Measurements from ENCODE around the gene MRGPRF. TPM values are rescaled to one million over a fixed set of nuclear protein-coding genes. Genes with fewer than 3 reads are reported as not detected.

MRGPRF gene
- total RNA-seq, 1 donor from 2014 or later = 0.53 TPM

DNA sequence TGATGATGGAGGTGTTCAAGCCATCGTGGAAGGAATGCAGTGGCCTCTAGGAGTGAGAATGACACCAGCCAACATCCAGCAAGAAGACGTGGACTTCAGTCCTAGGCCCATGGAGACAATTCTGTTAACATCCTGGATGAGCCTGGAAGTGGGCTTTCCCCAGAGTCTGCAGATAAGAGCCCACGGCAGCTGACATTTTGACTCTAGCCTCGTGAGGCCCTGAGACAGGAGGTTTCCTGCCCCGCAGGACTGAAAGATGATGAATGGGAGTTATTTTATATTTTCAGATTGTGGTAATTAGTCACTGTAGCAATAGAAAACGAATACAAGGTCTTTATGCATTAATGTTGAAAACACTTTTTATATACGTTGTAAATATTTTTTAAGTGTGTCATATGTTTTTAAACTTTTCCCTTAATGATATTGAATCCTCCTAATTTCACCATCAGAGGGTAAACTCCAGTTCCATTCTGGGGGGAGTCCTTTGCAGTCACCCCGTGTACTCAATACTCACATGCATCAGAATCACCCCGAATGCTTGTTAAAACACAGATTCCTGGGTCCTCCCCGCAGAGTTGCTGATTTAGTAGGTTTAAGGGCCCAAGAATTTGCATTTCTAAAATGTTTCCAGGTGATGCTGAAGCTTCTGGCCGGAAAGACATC lies 35.1 kb upstream of the MRGPRF start:
- no peaks in the 10 kb centered on the region for H3K27me3 ChIP-seq (ENCODE audit: control insufficient read depth, insufficient read depth, low read length)
- no peak for FAIRE-seq
- no peak for DNase-seq (ENCODE audit: low read depth)
- H3K4me3 ChIP-seq (ENCODE audit: low read depth, low read length) = peak overlapping the region; percentile 73
- TF ChIP-seq, protein P1, sequence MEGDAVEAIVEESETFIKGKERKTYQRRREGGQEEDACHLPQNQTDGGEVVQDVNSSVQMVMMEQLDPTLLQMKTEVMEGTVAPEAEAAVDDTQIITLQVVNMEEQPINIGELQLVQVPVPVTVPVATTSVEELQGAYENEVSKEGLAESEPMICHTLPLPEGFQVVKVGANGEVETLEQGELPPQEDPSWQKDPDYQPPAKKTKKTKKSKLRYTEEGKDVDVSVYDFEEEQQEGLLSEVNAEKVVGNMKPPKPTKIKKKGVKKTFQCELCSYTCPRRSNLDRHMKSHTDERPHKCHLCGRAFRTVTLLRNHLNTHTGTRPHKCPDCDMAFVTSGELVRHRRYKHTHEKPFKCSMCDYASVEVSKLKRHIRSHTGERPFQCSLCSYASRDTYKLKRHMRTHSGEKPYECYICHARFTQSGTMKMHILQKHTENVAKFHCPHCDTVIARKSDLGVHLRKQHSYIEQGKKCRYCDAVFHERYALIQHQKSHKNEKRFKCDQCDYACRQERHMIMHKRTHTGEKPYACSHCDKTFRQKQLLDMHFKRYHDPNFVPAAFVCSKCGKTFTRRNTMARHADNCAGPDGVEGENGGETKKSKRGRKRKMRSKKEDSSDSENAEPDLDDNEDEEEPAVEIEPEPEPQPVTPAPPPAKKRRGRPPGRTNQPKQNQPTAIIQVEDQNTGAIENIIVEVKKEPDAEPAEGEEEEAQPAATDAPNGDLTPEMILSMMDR (IDR thresholded peaks at IDR 0.05; ENCODE audit: insufficient read depth, low read length, severe bottlenecking) = no peak
- H3K36me3 ChIP-seq (ENCODE audit: control insufficient read depth, insufficient read depth, low read length) = no peaks in the 10 kb centered on the region

DNA sequence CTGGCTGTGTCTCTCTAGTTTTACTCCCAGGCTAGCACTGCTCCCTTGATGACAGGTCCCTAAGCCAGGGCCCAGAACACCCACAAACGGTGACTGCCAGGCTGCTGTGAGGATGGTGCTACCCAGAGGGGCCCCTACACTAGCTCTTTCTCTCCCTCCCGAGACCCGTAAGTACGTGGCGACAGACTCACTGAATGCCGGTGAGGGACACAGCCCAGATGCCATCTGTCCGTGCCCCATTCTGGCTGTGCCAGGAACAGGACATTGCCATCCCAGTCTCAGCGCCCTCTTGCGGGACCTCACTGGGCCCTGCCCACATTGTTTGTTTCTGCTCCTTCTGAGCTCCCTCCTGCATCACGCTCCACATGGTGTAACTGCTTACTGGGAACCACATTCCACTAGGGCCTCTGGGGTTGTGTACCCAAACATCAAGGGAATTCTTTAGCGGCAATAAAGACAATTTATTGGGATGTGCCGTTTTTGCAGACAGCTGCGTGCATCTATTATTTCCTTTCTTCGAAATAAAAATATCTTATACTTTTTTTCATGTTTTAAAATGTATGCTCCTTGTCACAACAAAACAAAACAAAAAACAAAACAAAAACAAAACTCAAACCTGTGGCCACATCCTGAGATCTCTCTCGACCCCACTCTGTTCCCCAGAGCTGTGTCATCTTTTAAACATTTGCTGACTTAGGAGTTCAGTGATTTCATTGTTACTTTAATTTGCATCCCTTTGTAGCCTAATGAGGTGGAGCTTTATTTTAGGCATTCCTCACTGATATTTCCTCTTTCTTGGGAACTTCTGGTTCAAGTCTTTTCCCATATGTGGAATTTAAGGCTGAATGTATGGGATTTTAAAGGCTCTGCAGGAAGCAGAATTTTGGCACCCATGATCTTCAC lies 31.3 kb upstream of the MRGPRF start:
- Histone ChIP-seq H3K27me3 (ENCODE audit: control insufficient read depth, insufficient read depth, low read length) (no peaks in the 10 kb centered on the region), H3K4me3 (ENCODE audit: low read depth, low read length) (no peak overlapping the region), H3K36me3 (ENCODE audit: control insufficient read depth, insufficient read depth, low read length) (no peaks in the 10 kb centered on the region)
- TF ChIP-seq, protein P1 (IDR thresholded peaks at IDR 0.05; ENCODE audit: insufficient read depth, low read length, severe bottlenecking) = peak; percentile 87
- peak; percentile 53 for DNase-seq (ENCODE audit: low read depth)
- FAIRE-seq = no peak

GRCh38 chr11:69041516-69041915 lies 28.5 kb upstream of the MRGPRF start:
- FAIRE-seq (no peak), DNase-seq (ENCODE audit: low read depth) (no peak)
- H3K4me3 ChIP-seq (ENCODE audit: low read depth, low read length) = no peak overlapping the region
- TF ChIP-seq, protein P1 (IDR thresholded peaks at IDR 0.05; ENCODE audit: insufficient read depth, low read length, severe bottlenecking) = no peak
- no peaks in the 10 kb centered on the region for H3K27me3 ChIP-seq (ENCODE audit: control insufficient read depth, insufficient read depth, low read length)
- H3K36me3 ChIP-seq (ENCODE audit: control insufficient read depth, insufficient read depth, low read length) = no peaks in the 10 kb centered on the region

- Histone ChIP-seq H3K36me3 (ENCODE audit: control insufficient read depth, insufficient read depth, low read length) (no peaks in the 10 kb centered on the region), H3K4me3 (ENCODE audit: low read depth, low read length) (no peak overlapping the region), H3K27me3 (ENCODE audit: control insufficient read depth, insufficient read depth, low read length) (no peaks in the 10 kb centered on the region)
- FAIRE-seq = no peak
- DNase-seq (ENCODE audit: low read depth) = no peak
- TF ChIP-seq, protein P1 (IDR thresholded peaks at IDR 0.05; ENCODE audit: insufficient read depth, low read length, severe bottlenecking) = no peak
These were observed 27.7 kb upstream of the MRGPRF start for GRCh38 chr11:69040581-69041260.

DNA sequence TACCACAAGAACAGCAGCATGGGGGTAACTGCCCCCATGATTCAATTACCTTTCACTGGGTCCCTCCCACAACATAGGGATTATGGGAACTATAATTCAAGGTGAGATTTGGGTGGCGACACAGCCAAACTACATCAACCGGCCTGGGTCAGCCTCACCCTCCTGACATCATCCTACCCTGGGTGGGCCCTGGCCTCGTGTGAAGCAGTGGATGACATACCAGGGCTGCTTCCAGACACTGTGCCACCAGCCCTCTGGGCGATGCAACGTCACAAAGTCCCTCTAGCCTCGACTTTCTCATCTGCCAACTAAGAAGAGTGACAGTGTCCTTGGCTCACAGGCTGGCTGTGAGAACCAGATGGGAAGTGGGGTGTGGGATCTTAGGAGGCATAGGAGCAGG lies 27.0 kb upstream of the MRGPRF start:
- TF ChIP-seq, protein P1 (IDR thresholded peaks at IDR 0.05; ENCODE audit: insufficient read depth, low read length, severe bottlenecking) = no peak
- no peak for FAIRE-seq

More for the DNA sequence above, 27.0 kb upstream of the MRGPRF start:
- no peak for DNase-seq (ENCODE audit: low read depth)
- Histone ChIP-seq H3K4me3 (ENCODE audit: low read depth, low read length) (no peak overlapping the region), H3K27me3 (ENCODE audit: control insufficient read depth, insufficient read depth, low read length) (no peaks in the 10 kb centered on the region), H3K36me3 (ENCODE audit: control insufficient read depth, insufficient read depth, low read length) (no peaks in the 10 kb centered on the region)

All from bronchial epithelial cell (primary cell).